Measurements from ENCODE around the gene ALS2CL.
"Not testable (repeated sequence)": the region's sequence is repeated elsewhere in the genome, so short reads cannot be mapped to it uniquely, and the experiment has no call there.

Gene ALS2CL

GRCh38 chr3:46693038-46693891 is at the start of gene ALS2CL:
ALS2CL (minus strand) TSS chr3:46693679; CDS start chr3:46689440, 4,239 bp downstream.
- no peak for DNase-seq (ENCODE audit: low read depth)
- H3K4me3 ChIP-seq (ENCODE audit: low read depth, low read length), result peak within 1 kb of the TSS; percentile 50

GRCh38 chr3:46742992-46743585 is 49.6 kb upstream of the ALS2CL start:
- H3K4me3 ChIP-seq (ENCODE audit: low read depth, low read length), result no peak overlapping the region
- no peak for DNase-seq (ENCODE audit: low read depth)

- DNase-seq (ENCODE audit: low read depth); H3K4me3 ChIP-seq (ENCODE audit: low read depth, low read length): not testable (repeated sequence)
Observed at GRCh38 chr3:46739565-46739964, 46.1 kb upstream of the ALS2CL start.

- DNase-seq (ENCODE audit: low read depth), result no peak
- no peak overlapping the region for H3K4me3 ChIP-seq (ENCODE audit: low read depth, low read length)
Observed at GRCh38 chr3:46737329-46737731, 43.9 kb upstream of the ALS2CL start.

GRCh38 chr3:46736006-46736872 is 42.8 kb upstream of the ALS2CL start:
- DNase-seq (ENCODE audit: low read depth), result no peak

GRCh38 chr3:46734773-46735172 is 41.3 kb upstream of the ALS2CL start:
- no peak overlapping the region for H3K4me3 ChIP-seq (ENCODE audit: low read depth, low read length)
- DNase-seq (ENCODE audit: low read depth), result no peak

More at GRCh38 chr3:46736006-46736872, 42.8 kb upstream of the ALS2CL start:
- H3K4me3 ChIP-seq (ENCODE audit: low read depth, low read length), result no peak overlapping the region

GRCh38 chr3:46733026-46733800 is 39.7 kb upstream of the ALS2CL start:
- no peak overlapping the region for H3K4me3 ChIP-seq (ENCODE audit: low read depth, low read length)
- no peak for DNase-seq (ENCODE audit: low read depth)

- no peak for DNase-seq (ENCODE audit: low read depth)
- H3K4me3 ChIP-seq (ENCODE audit: low read depth, low read length), result no peak overlapping the region
Observed at GRCh38 chr3:46731795-46732194, 38.3 kb upstream of the ALS2CL start.

GRCh38 chr3:46730819-46731218 is 37.3 kb upstream of the ALS2CL start:
- DNase-seq (ENCODE audit: low read depth), result no peak
- no peak overlapping the region for H3K4me3 ChIP-seq (ENCODE audit: low read depth, low read length)

GRCh38 chr3:46729038-46729437 is 35.6 kb upstream of the ALS2CL start:
- H3K4me3 ChIP-seq (ENCODE audit: low read depth, low read length), result no peak overlapping the region
- DNase-seq (ENCODE audit: low read depth), result no peak

- peak; percentile 10 for DNase-seq (ENCODE audit: low read depth)
- no peak overlapping the region for H3K4me3 ChIP-seq (ENCODE audit: low read depth, low read length)
Observed at GRCh38 chr3:46725621-46726314, 32.3 kb upstream of the ALS2CL start.

GRCh38 chr3:46724424-46724823 is 30.9 kb upstream of the ALS2CL start:
- H3K4me3 ChIP-seq (ENCODE audit: low read depth, low read length), result no peak overlapping the region
- DNase-seq (ENCODE audit: low read depth), result no peak

GRCh38 chr3:46722443-46722842 is 29.0 kb upstream of the ALS2CL start:
- DNase-seq (ENCODE audit: low read depth), result no peak
- H3K4me3 ChIP-seq (ENCODE audit: low read depth, low read length), result no peak overlapping the region

GRCh38 chr3:46721009-46721408 is 27.5 kb upstream of the ALS2CL start:
- DNase-seq (ENCODE audit: low read depth), result no peak
- no peak overlapping the region for H3K4me3 ChIP-seq (ENCODE audit: low read depth, low read length)

- H3K4me3 ChIP-seq (ENCODE audit: low read depth, low read length), result no peak overlapping the region
- DNase-seq (ENCODE audit: low read depth), result no peak
Observed at GRCh38 chr3:46719735-46720271, 26.3 kb upstream of the ALS2CL start.

GRCh38 chr3:46719044-46719565 is 25.6 kb upstream of the ALS2CL start:
- DNase-seq (ENCODE audit: low read depth), result no peak

GRCh38 chr3:46717447-46718231 is 24.2 kb upstream of the ALS2CL start, which contains the start of gene PRSS50:
PRSS50 (minus strand) TSS chr3:46717869; CDS start chr3:46717824, 45 bp downstream.
- DNase-seq (ENCODE audit: low read depth), result no peak
- H3K4me3 ChIP-seq (ENCODE audit: low read depth, low read length), result no peak within 1 kb of the TSS

More at GRCh38 chr3:46719044-46719565, 25.6 kb upstream of the ALS2CL start:
- no peak overlapping the region for H3K4me3 ChIP-seq (ENCODE audit: low read depth, low read length)
